ENCODE measurements around the gene TRPM2. TPM values are rescaled to one million over a fixed set of nuclear protein-coding genes. Genes with fewer than 3 reads are reported as not detected.

TRPM2 gene
- total and polyA plus RNA-seq, 2 donors (not counting 3 experiments of a cell fraction or from before 2014, with no cell fraction given) = not detected

DNA sequence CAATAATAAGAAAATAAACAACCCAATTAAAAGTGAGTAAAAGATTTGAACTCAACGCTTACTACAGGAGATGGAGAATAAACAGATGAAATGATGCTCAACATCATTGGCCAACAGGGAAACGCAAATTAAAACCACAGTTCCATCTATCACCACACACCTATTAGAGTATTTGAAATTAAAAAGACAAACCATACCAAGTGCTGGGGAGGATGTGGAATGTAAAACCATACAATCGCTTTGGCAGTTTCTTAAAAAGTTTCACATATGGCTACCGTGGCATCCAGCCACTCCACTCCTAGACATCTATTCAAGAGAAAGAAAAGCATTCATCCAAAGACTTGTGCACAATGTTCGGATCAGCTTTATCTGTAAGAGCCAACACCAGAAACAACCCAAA is 100.6 kb downstream of the TRPM2 start:
- POLR2A ChIA-PET = no interaction called here
- H3K4me1 ChIP-seq (ENCODE audit: control insufficient read depth, extremely low read depth, insufficient read depth, low read length) = no peaks in the 10 kb centered on the region
- no peak overlapping the region for H3K4me3 ChIP-seq (replicated peaks in 1 of 3; ENCODE audit: insufficient read depth in 1 of 3, low read depth in 1 of 3, low read length in 3 of 3)
- no TSS peak for BruUV-seq (replicated peaks)
- H3K27me3 ChIP-seq (ENCODE audit: control insufficient read depth in 2 of 2, insufficient read depth in 2 of 2, low read length in 2 of 2) = peaks cover 0 to 3% of the 10 kb centered on the region in 2 experiments
- H2AFZ ChIP-seq (ENCODE audit: low read depth, low read length) = no peak overlapping the region
- no peaks in the 10 kb centered on the region for H3K9me3 ChIP-seq (replicated peaks; ENCODE audit: control insufficient read depth, insufficient read depth, low read length)
- no peaks in the 10 kb centered on the region for H3K36me3 ChIP-seq (ENCODE audit: control insufficient read depth in 2 of 2, extremely low read depth in 1 of 2, insufficient read depth in 2 of 2, low read length in 2 of 2)
- no peak overlapping the region for H3K4me2 ChIP-seq (ENCODE audit: insufficient read depth, low read length)
- CTCF ChIA-PET = interaction anchor here (1.0 to 1.2 kb wide), 2 partner anchors 20 to 34 kb away, joined by 3 read pairs; no protein-coding TSS in a partner anchor
- H4K20me1 ChIP-seq (replicated peaks; ENCODE audit: control insufficient read depth, extremely low read depth, insufficient read depth, low read length) = no peaks in the 10 kb centered on the region
- intact Hi-C loops (cut with micrococcal nuclease) (loop anchor here (10.0 kb wide), 1 partner anchor 109 kb away; no protein-coding TSS in a partner anchor), dilution Hi-C loops (cut with MboI; ENCODE audit: extremely low pct_ligation_motif_present, low sequenced_read_pairs) (no loop called here)
- no peaks in the 10 kb centered on the region for H3K9me1 ChIP-seq (replicated peaks; ENCODE audit: control insufficient read depth, extremely low read depth, insufficient read depth, low read length)
- TF ChIP-seq CTCF (IDR thresholded peaks at IDR 0.05; ENCODE audit: extremely low read depth in 1 of 2, insufficient read depth in 1 of 2, low read depth in 1 of 2, low read length in 2 of 2) (no peak), GATA2 (IDR thresholded peaks at IDR 0.05; ENCODE audit: insufficient read depth, insufficient read length, low read depth, low read length) (no peak), MYC (IDR thresholded peaks at IDR 0.05; ENCODE audit: low read depth, low read length) (no peak), POLR2A (IDR thresholded peaks at IDR 0.05; ENCODE audit: low read depth, low read length) (no peak), FOS (IDR thresholded peaks at IDR 0.05; ENCODE audit: borderline replicate concordance, insufficient read depth, low read length) (no peak)
- FAIRE-seq (no peak), DNase-seq (ENCODE audit: low read depth, low spot score) (no peak)
- no peak overlapping the region for H3K27ac ChIP-seq (ENCODE audit: insufficient read depth, low read depth, low read length)
- no peak overlapping the region for H3K9ac ChIP-seq (replicated peaks; ENCODE audit: extremely low read depth, insufficient read depth, low read length)
- H3K79me2 ChIP-seq (ENCODE audit: control insufficient read depth, insufficient read depth, low read length) = no peaks in the 10 kb centered on the region

Measured in endothelial cell of umbilical vein (primary cell).